Astrocyte of the hippocampus (primary cell): ENCODE data around the gene TMEM128.
"Not testable (repeated sequence)": the region's sequence is repeated elsewhere in the genome, so short reads cannot be mapped to it uniquely, and the experiment has no call there.

Source experiments
- DNase-seq: peaks from one replicate; pipeline ENCODE4 v3.0.0; 2011; ENCODE audit warnings: low read depth, low spot score

Gene TMEM128

GRCh38 chr4:4195354-4195753, 52.7 kb downstream of the TMEM128 start:
- no peak for DNase-seq

GRCh38 chr4:4188557-4188956, 59.5 kb downstream of the TMEM128 start:
- DNase-seq: not testable (repeated sequence)
